GM21367 (cell line): ENCODE results near the gene MIEN1.
"Not testable (repeated sequence)": the region's sequence is repeated elsewhere in the genome, so short reads cannot be mapped to it uniquely, and the experiment has no call there.

Experiments used
- ATAC-seq: cut with Tn5 transposase; IDR thresholded peaks from one replicate; pipeline ENCODE4 v1.9.1; 2021; ENCODE audit not compliant: unreplicated experiment

Gene MIEN1

DNA sequence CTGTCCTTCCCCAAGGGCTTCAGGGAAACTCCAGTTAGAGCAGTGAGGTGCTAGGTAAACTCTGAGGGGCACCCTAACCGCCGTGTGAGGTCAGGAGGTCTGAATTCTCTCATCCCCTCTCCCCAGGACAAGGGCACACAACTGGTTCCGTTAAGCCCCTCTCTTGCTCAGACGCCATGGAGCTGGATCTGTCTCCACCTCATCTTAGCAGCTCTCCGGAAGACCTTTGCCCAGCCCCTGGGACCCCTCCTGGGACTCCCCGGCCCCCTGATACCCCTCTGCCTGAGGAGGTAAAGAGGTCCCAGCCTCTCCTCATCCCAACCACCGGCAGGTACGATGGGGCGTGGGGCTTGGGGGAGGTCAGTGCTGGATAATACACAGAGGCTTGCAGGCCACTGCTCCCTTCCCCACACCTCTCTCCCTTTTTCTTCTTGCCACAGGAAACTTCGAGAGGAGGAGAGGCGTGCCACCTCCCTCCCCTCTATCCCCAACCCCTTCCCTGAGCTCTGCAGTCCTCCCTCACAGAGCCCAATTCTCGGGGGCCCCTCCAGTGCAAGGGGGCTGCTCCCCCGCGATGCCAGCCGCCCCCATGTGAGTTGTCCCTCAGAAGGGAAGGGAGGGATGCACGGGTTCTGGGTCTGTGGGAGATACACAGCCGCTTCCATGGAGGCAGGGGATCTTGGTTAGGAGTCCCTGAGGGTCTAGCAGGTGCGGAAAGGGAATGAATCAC is 12.0 kb upstream of the MIEN1 start:
- ATAC-seq = no peak

DNA sequence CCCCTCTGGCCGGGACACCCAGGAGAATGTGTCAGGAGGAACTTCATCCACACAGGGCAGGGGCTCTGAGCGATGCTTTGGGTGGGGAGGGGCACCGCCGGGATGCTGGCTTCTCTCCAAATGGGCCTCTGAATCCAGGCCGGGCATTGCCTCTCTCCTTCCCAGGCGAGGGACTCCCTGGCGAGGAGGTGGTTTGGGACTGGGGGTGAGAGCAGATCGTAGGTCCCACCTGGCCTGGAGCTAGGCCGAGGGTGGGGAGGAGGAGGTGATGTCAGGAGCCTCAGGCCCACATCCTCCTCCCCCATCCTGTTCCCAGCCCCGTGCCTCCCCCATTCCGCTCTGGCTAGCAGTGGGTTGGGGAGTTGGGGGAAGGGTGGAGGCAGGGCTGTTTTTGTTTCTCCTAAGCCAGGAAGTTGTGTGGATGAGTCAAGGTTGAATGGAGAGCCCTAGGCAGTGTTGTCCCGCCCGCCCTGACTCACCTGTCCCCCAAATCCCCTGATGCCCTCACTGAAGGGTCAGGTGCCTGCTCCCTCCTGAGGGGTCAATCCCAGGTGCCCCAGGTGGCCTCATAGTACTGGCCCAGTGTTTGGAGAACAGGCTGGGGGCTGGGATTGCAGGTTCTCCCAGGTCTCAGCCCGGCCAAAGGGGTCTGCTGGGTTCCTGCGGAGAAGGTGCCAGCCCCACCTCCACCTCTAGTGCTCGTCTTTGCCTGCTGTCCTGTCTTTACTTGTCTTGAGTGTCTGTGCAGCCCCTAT is 10.2 kb upstream of the MIEN1 start:
- ATAC-seq = no peak

DNA sequence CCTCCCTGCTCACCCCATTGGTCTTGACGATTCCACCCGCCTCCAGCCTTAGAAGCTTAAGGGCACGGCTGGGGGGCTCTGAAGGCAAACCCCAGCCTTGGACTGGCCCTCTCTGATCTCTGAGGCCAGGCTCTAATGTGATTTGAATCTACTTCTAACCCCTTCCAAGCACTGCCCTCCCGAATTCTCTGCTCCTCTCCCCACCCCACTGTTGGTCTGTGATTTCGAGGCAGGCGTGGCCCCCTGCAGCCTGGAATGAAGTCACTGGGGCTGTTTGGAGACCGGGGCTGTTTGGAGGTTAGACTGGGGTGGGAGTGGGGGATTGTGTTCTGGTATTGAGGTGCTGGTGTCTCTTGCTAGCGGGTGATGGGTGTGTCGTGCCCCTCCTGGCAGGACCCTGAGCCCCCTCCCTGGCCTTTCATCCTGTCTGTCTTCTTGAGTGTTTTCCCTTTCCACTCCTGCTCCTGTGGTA is 9.6 kb upstream of the MIEN1 start:
- ATAC-seq = no peak

DNA sequence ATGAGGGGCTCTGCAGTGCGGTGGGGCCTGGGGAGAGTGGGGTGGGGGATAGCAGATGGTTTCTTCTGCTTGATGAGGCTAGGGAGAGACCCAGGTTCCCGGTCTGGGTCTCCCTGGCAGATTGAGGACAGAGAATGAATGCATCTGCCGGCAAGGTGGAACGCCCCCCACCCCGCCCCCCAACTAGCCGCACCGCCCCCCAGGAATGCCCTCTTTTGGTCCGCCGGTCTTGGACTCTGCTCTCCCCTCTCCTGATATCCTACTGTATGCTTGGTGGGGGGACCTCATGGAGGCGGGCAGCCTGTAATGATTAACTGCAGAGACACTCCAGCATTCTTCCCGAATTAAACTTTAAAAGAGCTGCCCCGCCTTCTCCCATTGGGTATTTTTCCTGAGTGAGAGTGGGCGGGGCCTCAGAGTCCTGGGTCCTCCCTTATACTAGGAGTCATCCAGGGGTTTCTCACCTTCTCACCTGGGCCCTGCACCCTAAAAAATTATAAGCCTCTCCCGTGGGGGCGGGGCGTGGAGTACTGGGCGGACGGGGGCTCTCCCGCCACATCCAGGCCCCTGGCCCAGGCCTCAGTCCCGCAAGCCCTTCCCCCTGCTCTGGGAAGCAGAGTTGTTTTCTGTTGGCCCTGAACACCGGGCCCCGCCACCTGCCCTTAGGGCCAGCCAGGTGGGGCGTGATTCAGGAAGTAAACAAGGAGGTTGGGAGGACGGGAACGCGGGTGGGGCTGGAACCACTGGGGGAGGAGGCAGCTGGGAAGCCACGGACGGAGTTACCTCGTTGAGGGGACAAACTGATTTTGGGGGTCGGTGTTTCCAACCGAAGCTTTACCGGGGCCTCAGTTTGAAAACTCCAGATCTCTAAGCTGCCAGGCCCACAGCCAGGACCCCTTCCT is 8.9 kb upstream of the MIEN1 start:
- ATAC-seq = no peak

DNA sequence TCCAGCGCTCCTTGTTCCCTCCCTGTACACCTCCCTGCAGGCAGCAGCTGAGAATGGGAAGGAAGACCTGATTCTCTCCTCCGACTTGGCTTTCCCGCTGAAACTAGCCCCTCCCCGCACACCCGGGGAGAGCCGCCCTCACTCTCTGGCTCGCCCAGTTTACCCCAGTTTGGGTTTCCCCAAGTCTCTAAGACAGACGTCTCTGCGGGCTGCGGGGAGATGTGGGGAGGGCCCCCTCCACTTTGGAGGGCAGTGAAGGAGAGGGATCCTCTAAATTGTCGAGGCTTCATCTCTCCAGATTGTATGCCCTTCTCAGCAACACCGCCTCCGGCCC is 8.2 kb upstream of the MIEN1 start:
- ATAC-seq = no peak

DNA sequence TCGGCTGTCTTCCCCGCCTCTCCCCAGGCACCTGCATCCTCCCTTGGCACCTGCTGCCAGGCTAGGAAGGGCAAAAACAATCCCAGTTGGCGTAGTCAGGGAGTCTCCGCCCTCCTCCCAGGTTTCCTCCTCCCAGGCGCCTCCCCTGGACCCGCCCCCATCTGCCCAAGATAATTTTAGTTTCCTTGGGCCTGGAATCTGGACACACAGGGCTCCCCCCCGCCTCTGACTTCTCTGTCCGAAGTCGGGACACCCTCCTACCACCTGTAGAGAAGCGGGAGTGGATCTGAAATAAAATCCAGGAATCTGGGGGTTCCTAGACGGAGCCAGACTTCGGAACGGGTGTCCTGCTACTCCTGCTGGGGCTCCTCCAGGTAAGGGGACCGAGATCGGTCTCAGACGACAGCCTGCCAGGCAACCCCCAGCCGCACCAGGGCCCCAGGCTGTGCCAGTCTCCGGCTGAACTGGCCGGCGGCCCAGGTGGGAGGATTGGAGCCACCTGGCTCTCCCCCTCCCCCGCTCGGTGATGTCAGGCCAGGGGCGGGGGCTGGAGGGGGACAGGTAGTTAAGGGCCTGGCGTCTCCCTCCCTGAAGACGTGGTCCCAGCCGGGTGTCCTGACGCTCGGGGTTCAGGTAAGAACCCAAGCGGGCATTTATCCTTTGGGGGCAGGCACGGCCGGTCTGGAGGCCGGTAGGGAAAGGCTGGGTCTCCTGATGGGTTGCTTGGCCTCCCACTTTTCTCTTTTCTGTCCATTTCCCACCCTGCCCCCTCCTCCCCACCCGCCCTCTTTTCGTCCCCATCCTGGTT is 7.6 kb upstream of the MIEN1 start, which contains the start of gene GRB7:
TSS of gene GRB7 (plus strand) at position 179 of the 808 bp plus-strand sequence. CDS start 4,364 bp downstream, outside the sequence.
- no peak for ATAC-seq

DNA sequence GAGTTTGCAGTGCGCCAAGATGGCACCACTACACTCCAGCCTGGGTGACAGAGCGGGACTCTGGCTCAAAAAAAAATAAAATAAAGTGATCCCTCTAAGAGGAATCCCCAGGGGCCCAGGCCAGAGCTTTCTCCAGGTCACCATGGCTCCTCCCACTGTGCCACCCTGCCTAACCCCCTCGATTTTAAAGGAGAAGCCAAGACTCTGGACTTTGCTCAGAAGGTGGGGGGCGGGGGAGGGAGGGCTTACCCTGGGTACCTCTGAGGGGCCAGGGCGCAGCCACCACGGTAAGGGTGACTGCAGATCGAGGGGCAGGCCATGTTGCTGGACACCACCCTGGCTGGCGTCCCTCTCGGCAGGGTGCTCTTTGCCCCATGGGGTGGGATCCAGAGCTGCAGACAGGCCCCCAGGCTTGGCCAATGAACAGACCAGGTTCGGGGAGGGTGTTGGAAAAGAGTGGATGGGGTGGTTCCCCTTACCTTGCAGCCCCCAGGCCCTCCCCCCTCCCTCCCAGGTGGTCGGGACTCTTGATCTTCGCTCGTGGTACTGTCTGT is 7.0 kb upstream of the MIEN1 start:
- ATAC-seq = no peak

DNA sequence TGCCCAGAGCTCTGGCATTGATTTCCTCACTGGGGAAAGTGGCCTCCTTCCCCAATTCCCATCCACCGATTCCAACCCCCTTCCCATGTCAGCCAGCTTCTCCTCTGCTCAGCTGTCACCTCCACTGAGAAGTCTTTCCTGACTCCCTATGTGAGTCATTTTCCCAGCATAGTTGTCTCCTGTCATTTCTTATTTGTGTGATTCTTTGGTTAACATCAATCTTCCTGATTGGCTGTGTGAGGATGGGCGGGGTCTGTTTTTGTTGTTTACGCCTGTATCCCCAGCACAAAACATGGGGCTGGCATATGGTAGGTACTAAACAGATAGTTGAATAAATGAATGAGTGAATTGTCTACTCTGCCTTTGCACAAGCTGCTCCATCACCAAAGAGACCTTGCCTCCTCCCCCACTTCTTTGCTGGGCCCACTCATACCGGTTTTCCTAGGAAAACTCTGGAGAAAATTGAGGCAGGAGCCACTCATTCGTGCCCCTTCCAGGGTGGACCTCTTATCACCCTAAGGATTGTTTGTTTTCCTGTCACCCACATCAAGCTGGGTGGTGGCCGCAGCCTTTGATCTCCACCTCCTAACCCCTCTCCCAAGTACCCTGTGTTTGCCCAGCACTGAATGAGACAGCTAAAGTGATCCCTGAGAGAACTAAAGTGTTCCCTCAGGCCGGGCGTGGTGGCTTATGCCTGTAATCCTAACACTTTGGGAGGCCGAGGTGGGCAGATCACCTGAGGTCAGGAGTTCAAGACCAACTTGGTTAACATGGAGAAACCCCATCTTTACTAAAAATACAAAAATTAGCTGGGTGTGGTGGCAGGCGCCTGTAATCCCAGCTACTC is 6.2 kb upstream of the MIEN1 start:
- ATAC-seq = no peak

DNA sequence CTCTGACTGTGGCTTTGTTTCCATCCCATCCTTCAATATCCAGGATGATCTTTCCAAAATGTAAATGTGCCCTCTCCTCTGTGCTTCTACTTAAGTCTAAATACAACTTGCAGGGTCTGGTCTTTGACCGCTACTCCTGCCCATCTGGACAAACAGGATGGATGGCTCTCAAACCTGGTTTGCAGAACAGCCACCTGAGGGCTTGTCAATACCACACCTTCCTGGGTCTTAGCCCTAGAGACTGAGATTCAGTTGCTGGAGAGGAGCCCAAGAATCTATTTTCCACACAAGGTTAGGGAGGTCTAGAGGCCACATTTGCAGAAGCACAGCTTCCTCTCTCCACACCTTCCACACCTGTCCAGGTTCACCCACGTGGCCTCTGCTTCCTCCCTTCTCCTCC is 5.5 kb upstream of the MIEN1 start:
- ATAC-seq = no peak

DNA sequence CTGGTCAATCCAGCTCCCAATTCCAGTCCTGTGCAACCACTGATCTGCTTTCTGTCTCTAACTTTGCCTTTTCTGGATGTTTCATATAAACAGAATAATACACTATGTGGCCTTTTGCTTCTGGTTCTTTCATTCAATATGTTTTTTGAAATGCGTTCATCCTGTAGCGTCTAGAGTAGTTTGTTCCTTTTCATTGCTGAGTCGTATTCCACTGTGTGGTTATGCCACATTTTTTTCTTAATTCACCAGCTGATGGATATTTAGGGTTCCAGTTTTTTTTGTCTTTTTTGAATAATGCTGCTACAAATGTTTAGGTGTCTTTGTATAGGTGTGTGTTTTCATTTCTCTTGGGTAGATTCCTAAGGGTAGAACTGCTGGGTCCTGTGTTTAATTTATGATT is 2.3 kb upstream of the MIEN1 start:
- ATAC-seq = no peak

DNA sequence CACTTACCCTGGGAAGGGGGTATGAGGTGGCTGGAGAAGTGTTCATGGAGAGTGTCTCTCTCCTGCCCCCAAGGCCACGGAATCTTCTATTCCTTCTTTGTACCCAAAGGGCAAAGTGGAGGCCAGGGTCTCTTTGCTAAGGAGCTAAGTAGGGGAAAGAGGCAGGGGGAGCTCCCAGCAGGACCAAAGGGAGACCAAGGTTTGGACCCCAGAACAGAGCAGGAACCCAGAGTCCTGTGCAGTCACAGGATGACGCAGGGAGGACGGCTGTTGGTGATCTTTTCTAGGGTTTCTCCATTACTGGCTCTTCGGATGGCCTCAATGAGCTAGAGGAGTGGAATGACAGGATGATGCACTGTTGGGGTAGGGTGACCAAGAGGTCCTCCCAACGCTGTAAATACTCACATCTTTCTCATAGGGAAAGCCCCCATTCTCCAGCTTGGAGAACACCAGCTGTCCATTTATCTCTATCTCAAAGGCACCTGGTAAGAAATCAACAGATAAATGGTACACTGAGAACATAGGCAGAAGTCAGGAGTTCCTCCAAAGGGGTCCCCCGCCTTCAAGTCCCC is 966 bp downstream of the MIEN1 start:
- ATAC-seq = no peak

DNA sequence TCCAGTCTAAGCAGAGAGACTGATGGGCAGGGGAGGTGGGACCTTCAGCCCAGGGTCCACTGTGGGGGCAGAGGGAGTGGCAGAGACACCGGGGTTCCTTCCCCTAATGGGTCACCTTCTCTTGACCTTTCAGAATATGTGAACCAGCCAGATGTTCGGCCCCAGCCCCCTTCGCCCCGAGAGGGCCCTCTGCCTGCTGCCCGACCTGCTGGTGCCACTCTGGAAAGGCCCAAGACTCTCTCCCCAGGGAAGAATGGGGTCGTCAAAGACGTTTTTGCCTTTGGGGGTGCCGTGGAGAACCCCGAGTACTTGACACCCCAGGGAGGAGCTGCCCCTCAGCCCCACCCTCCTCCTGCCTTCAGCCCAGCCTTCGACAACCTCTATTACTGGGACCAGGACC is 2.8 kb downstream of the MIEN1 start:
- ATAC-seq = no peak

DNA sequence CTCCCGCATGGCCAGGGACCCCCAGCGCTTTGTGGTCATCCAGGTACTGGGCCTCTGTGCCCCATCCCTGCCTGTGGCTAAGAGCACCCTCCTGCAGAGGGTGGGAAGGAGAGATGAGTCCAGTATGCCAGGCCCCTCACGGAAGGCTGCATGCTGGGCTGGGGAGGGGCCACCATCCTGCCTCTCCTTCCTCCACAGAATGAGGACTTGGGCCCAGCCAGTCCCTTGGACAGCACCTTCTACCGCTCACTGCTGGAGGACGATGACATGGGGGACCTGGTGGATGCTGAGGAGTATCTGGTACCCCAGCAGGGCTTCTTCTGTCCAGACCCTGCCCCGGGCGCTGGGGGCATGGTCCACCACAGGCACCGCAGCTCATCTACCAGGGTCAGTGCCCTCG is 3.7 kb downstream of the MIEN1 start:
- no peak for ATAC-seq

DNA sequence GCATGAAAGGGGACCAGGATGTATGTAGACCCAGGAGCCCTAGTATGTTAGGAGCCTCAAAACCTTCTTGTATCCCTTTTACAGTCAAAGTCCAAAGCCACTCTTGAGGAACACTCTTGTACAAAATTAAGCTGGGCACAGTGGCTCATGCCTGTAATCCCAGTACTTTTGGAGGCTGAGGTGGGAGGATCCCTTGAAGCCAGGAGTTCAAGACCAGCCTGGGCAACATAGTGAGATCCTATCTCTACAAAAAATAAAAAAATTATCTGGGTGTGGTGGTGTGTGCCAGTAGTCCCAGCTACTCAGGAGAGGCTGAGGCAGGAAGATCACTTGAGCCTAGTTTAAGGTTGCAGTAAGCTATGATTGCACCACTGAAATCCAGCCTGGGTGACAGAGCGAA is 4.4 kb downstream of the MIEN1 start:
- not testable (repeated sequence) for ATAC-seq

DNA sequence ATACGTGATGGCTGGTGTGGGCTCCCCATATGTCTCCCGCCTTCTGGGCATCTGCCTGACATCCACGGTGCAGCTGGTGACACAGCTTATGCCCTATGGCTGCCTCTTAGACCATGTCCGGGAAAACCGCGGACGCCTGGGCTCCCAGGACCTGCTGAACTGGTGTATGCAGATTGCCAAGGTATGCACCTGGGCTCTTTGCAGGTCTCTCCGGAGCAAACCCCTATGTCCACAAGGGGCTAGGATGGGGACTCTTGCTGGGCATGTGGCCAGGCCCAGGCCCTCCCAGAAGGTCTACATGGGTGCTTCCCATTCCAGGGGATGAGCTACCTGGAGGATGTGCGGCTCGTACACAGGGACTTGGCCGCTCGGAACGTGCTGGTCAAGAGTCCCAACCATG is 5.6 kb downstream of the MIEN1 start:
- no peak for ATAC-seq

DNA sequence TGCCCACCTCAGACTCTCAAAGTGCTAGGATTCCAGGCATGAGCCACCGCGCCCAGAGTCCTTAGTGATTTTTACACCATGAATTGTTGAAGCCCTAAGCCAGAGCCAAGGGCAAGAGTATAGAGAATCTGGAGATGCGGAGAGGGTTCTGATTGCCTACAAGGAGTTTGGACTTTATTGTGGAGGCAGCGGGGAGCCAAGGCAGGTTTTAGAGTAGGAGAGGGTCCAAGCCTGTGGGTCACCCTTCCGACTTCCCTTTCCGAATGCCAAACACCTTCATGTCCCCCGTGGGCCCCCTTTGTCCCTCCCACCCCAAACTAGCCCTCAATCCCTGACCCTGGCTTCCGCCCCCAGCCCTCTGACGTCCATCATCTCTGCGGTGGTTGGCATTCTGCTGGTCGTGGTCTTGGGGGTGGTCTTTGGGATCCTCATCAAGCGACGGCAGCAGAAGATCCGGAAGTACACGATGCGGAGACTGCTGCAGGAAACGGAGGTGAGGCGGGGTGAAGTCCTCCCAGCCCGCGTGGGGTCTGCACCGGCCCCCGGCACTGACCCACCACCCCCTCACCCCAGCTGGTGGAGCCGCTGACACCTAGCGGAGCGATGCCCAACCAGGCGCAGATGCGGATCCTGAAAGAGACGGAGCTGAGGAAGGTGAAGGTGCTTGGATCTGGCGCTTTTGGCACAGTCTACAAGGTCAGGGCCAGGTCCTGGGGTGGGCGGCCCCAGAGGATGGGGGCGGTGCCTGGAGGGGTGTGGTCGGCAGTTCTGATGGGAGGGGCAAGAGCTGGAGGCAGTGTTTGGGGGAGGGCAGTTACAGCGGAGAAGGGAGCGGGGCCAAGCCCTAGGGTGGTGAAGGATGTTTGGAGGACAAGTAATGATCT is 7.1 kb downstream of the MIEN1 start:
- no peak for ATAC-seq

DNA sequence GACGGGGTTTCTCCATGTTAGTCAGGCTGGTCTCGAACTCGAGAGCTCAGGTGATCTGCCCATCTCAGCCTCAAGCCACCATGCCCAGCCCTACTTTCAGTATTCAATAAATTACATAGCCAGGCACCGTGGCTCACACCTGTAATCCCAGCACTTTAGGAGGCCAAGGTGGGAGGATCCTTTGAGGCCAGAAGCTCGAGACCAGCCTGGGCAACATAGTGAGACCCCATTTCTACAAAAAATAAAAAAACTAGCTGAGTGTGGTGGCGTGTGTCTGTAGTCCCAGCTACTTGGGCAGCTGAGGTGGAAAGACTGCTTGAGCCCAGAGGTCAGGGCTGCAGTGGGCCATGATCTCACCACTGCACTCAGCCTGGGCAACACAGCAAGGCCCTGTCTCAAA is 8.2 kb downstream of the MIEN1 start:
- no peak for ATAC-seq
